Stimulated activated CD8-positive, alpha-beta memory T cell treated with anti-CD3 and anti-CD28 coated beads, Interleukin-2, amount 100 ng/mL, for 1 hour (primary cell): Measurements from ENCODE around the gene STK35.
A peak's percentile ranks its signal among the peaks of the same experiment; 100 is the strongest.
"Not testable (repeated sequence)": the region's sequence is repeated elsewhere in the genome, so short reads cannot be mapped to it uniquely, and the experiment has no call there.

ENCODE experiments used
- DNase-seq, 2 donors: peaks; one replicate each; pipeline ENCODE4 v3.0.0-alpha.2; 2020; ENCODE audit warnings: low read depth in 2 of 2

Gene STK35

GRCh38 chr20:2156666-2157624 is 55.3 kb downstream of the STK35 start:
- no peak for DNase-seq

GRCh38 chr20:2162125-2162822 is 60.6 kb downstream of the STK35 start:
- DNase-seq = no peak

- DNase-seq = no peak
Measured at GRCh38 chr20:2162823-2163166, 61.2 kb downstream of the STK35 start.

GRCh38 chr20:2163312-2163711 is 61.7 kb downstream of the STK35 start:
- no peak for DNase-seq

GRCh38 chr20:2163757-2164156 is 62.1 kb downstream of the STK35 start:
- no peak for DNase-seq

GRCh38 chr20:2164421-2164820 is 62.8 kb downstream of the STK35 start:
- no peak for DNase-seq

- no peak for DNase-seq
Measured at GRCh38 chr20:2164966-2165365, 63.3 kb downstream of the STK35 start.

- no peak for DNase-seq
Measured at GRCh38 chr20:2165871-2166270, 64.2 kb downstream of the STK35 start.

GRCh38 chr20:2167112-2167511 is 65.5 kb downstream of the STK35 start:
- no peak for DNase-seq

- no peak for DNase-seq
Measured at GRCh38 chr20:2168946-2169345, 67.3 kb downstream of the STK35 start.

GRCh38 chr20:2169456-2170088 is 67.9 kb downstream of the STK35 start:
- no peak for DNase-seq

GRCh38 chr20:2170404-2170803 is 68.8 kb downstream of the STK35 start:
- DNase-seq = no peak

GRCh38 chr20:2171266-2171790 is 69.7 kb downstream of the STK35 start:
- no peak for DNase-seq

GRCh38 chr20:2171840-2172239 is 70.2 kb downstream of the STK35 start:
- DNase-seq = not testable (repeated sequence)

GRCh38 chr20:2172305-2173175 is 70.9 kb downstream of the STK35 start:
- DNase-seq = peak; percentile 31 to 36

- DNase-seq = no peak
Measured at GRCh38 chr20:2173186-2173585, 71.6 kb downstream of the STK35 start.

GRCh38 chr20:2174067-2174466 is 72.4 kb downstream of the STK35 start:
- no peak for DNase-seq

- DNase-seq = no peak
Measured at GRCh38 chr20:2176946-2177345, 75.3 kb downstream of the STK35 start.

GRCh38 chr20:2178318-2179232 is 76.9 kb downstream of the STK35 start:
- no peak for DNase-seq

GRCh38 chr20:2179233-2179580 is 77.6 kb downstream of the STK35 start:
- no peak for DNase-seq
